Measurements from ENCODE around the gene ACP3.
"Not testable (repeated sequence)": the region's sequence is repeated elsewhere in the genome, so short reads cannot be mapped to it uniquely, and the experiment has no call there.

ACP3 gene, protein sequence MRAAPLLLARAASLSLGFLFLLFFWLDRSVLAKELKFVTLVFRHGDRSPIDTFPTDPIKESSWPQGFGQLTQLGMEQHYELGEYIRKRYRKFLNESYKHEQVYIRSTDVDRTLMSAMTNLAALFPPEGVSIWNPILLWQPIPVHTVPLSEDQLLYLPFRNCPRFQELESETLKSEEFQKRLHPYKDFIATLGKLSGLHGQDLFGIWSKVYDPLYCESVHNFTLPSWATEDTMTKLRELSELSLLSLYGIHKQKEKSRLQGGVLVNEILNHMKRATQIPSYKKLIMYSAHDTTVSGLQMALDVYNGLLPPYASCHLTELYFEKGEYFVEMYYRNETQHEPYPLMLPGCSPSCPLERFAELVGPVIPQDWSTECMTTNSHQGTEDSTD

DNA sequence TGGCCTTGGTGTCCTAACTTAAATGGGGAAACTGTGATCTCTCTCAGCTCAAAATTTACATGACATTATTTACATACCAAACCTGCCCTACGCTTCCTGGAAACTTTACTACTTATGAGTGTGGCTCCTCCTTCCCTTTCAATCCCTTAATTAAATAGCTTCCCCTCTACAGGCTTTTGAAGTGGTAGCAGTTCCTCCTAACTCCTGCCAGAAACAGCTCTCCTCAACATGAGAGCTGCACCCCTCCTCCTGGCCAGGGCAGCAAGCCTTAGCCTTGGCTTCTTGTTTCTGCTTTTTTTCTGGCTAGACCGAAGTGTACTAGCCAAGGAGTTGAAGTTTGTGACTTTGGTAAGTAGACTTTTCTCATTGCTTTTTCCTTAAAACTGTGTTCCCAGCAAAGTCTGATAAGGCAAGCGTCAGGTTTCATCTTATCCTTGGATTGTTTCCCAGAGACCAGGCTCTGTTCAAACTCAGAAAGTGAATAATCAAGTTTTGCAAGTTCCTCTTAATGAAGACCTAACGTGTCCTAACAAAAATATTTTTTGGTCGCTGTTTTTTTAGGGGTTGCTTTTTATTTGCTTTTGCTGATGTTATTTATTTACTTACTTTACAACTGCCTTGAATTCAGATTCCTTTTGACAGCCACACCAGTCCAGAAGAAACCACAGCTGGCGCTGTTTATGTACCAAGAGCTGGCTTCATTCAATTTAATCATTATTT lies at the start of gene ACP3:
Gene ACP3, plus strand, starts transcription at position 179 of the 720 bp plus-strand sequence. Its CDS starts 50 bp downstream, at position 229.
- DNase-seq: peak; percentile 6

GRCh38 chr3:132268956-132269355 lies 48.3 kb upstream of the ACP3 start:
- DNase-seq: no peak

DNA sequence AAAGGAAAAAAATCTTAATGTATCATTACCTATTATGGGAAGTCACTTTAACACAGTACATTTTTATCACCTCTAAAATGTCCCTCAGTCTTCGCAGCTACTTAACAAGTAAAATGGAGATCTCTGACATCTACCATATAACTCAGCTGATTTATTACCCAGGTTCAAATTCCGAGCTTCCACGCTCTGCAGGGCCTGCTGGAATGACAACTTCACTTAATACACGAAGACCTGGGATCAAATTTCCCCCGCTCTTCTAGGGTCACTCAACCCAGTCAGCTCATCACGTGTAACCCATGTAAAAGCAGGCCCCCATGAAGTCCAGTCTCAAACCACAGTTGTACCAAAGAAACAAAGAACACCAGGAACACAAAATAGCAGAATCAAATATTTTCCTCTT lies 44.2 kb upstream of the ACP3 start:
- DNase-seq: no peak

DNA sequence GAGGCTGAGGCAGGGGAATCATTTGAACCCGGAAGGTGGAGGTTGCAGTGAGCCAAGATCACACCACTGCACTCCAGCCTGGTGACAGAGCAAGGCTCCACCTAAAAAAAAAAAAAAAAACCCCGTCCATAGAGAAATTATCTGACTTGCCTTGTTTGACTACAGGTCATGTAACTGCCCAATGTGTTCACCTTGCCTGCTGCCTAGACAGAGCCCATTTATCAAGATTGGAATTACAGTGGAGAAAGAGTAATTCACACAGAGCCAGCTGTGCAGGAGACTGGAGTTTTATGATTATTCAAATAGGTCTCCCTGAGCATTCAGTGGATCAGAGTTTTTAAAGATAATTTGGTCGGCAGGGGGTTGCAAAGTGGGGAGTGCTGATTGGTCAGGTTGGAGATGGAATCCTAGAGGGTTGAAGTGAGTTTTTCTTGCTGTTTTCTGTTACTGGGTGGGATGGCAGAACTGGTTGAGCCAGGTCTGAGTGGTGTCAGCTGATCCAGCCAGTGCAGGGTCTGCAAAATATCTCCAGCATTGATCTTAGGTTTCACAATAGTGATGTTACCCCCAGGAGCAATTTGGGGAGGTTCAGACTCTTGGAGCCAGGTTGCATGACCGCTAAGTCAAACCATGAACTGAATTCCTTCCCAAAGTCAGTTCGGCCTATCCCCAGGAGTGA lies 40.8 kb upstream of the ACP3 start:
- no peak for DNase-seq

GRCh38 chr3:132279030-132279429 lies 38.2 kb upstream of the ACP3 start:
- no peak for DNase-seq

GRCh38 chr3:132283440-132283839 lies 33.8 kb upstream of the ACP3 start:
- peak; percentile 6 for DNase-seq

- no peak for DNase-seq
Observed at GRCh38 chr3:132283916-132284405, 33.2 kb upstream of the ACP3 start.

DNA sequence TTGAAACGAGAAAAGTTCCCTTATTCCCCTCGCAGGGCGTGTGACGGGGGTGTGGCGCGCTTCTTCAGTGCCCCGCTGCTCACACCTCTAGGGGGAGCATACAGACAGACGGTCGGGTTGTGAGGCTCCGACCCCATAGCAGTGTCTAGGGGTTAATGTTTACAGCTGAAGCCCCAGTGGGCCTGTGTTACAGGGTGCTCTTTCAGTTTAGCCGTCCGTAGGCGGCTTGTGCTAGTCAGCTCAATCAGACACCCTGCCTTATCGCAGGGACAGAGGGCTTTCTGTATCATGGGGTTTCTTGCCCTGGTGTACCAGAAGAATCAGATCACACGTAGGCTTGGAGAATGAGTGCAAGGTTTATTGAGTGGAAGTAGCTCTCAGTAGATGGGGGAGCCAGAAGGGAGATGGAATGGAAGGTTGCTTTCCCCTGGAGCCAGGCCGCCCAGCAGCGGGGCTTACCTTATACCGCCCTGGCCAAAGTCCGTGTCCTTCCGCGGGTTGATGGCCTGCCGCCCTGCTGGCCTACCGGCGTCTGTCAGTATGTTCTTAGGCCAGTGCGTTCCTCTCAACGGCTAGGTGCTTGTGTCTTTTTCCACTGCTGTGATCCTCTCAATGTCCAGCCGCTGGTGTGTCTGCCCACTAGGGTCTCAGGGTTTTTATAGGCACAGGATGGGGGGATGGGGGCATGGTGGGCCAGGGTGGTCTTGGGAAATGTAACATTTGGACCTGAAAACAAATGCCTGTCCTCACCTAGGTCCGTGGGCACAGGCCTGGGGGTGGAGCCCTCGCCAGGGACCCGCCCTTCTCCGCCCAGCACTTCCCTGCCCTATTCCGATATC lies 32.2 kb upstream of the ACP3 start:
- DNase-seq: no peak

DNA sequence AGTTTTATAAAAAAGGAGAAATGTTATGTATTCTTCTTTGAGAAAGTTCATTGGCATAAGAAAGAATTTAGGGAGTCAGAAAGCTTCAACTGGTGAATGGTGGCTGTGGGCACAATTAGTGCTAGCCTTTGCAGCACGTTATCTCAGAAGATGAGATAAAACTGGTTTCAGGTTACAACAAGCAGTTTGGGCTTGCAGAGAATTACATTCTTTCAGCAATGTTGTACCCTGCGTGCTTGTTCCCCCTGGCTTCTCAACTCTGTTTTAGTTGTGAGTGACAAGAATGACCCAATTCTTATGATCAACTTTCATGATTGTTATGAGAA lies 31.6 kb upstream of the ACP3 start:
- DNase-seq: no peak

DNA sequence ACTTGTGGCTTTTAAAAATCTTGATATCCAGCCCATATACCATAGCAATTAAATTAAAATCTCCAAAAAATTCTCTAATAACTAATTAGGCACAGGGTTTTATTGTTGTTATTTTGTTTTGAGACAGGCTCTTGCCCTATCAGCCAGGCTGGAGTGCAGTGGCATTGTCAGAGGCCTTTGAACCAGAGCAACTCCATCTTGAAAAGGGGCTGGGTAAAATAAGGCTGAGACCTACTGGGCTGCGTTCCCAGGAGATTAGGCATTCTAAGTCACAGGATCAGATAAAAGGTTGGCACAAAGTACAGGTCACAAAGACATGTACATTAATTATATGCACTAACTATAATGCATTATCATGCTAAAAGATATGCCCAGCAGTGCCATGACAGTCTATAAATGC lies 31.2 kb upstream of the ACP3 start:
- DNase-seq: no peak

GRCh38 chr3:132288357-132288756 lies 28.9 kb upstream of the ACP3 start:
- no peak for DNase-seq

GRCh38 chr3:132289316-132289715 lies 27.9 kb upstream of the ACP3 start:
- DNase-seq: no peak

DNA sequence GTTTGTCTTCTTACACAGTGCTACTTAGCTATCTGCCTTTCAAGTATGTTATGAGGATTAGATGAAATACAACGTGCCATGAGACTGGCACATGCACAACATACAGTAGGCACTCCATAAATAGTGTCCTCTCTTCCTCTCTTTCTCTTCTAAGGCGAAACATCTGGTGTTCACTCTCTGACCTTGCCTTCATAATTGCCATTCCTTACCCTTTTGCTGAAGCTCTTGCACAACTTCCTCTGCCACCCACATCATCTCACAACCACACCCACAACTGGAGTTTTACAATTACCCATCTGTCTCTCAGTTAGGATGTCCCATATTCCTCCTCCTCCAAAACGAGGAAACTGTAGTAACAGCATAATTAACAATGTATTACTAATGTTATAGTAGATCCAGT lies 26.4 kb upstream of the ACP3 start:
- DNase-seq: no peak

DNA sequence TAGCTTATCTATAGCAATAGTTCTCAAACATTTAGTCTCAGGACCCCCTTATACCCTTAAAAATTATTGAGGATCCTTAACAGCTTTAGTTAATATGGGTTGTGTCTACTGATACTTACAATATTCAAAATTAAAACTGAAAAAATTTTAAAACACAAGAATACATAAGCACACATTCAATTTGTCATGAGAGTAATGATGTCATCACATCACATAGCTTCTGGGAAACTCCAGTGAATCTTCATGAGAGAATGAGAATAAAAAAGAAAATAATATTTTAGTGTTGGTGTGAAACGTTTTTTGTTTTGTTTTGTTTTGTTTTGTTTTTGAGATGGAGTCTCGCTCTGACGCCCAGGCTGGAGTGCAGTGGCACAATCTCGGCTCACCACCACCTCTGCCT lies 25.2 kb upstream of the ACP3 start:
- no peak for DNase-seq

DNA sequence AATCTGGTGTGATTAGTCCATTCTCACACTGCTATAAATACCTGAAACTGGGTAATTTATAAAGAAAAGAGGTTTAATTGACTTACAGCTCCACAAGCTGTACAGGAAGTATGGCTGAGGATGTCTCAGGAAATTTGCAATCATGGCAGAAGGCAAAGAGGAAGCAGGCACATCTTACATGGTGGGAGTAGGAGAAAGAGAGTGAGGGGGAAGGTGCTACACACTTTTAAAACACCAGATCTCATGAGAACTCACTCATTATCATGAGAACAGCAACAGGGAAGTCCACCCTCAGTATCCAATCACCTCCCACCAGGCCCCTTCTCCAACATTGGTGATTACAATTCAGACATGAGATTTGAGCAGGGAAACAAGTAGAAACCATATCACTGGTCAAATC lies 24.0 kb upstream of the ACP3 start:
- no peak for DNase-seq

- no peak for DNase-seq
Observed at GRCh38 chr3:132294906-132295305, 22.3 kb upstream of the ACP3 start.

- not testable (repeated sequence) for DNase-seq
Observed at GRCh38 chr3:132303336-132304201, 13.6 kb upstream of the ACP3 start.

DNA sequence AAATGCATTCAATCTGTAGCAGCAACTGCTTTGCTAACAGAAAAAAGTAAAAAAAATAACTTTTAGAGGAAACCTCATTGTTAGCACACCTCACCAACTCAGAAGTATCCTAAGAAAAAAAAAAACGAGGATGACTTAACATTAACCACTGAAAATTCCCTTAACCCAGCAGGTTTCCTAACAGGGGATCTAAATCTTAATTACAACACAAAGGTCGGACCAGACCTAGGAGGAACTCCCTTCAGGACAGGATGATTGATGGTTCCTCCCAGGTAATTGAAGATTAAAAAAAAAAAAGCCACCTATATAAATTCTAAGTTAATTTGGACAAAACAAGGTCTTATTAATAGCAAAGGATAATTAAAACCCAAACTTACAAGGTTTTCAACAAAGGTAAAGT lies 12.9 kb upstream of the ACP3 start:
- DNase-seq: not testable (repeated sequence)

DNA sequence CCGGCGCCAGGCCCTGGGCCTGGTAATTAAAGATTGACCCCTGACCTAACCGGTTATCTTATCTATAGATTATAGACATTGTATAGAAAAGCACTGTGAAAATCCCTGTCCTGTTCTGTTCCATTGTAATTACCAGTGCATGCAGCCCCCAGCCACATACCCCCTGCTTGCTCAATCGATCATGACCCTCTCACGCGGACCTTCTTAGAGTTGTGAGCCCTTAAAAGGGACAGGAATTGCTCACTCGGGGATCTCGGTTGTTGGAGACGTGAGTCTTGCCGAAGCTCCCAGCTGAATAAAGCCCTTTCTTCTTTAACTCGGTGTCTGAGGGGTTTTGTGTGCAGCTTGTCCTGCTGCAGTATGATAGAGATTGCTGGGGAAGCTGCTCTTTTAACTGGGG lies 7.2 kb upstream of the ACP3 start:
- not testable (repeated sequence) for DNase-seq

DNA sequence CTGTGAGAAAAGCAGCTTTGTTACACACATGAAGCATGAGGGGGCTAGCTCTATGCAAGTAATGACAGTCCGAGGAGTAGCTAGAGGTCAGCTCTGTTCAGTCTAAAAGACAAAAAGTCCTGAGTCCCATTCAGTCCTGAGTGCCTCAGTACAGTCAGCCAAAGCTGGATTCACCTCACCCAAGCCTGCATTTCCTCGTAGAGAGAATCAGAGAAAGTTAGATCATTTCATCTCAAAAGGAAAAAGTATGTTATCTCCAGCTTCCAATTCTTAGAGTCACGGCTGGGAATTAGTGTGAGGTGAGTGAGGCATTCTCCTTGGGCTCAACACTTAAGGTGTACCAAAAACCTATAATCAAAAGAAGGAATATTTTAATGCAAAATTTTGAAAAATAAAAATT lies 5.9 kb upstream of the ACP3 start:
- no peak for DNase-seq

DNA sequence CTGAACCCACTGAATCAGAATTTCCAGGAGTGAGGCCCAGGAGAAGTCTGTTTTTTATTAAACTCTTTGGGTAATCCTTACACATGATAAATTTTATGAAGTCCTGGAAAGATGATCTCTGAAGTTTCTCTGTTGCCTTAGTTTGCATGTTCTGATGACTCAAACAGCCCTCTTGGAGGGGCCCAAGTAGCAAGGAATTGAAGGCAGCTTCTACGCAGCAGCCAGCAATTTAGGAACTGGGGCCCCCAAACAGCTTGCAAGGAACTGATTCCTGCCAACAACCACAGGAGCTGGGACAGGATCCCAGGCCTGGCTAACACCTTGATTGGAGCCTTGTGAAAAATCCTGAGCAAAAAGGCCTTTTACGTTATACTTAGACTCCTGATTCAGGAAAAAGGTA lies 5.4 kb upstream of the ACP3 start:
- no peak for DNase-seq

DNA sequence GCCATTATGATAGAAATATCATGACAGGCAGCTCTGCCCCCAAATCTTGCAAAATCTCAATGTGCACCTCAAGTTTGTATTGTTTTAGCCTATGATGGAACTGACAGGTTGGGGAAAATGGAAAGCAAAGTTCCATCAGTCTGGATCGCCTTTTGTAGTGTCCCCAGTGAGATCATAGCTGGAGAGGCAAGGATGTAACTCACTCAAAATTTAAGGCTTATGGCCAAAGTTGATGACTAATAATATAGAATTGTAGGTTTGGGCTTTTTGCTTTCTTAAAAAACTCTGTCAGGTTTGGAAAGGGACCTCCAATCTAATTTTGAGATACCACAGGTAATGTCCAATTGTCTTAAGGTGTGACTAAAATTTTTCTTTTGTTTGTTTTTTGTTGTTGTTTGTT lies 1.4 kb upstream of the ACP3 start:
- no peak for DNase-seq
